HepG2 (cell line): Measurements from ENCODE around the gene MBL2.

Source experiments
- SETDB1 ChIP-seq: sonication (generic); formaldehyde crosslinking; IDR thresholded peaks from 2 replicates; pipeline ENCODE4 v1.5.1; 2020; ENCODE audit warnings: missing genetic modification reagents, mild to moderate bottlenecking, borderline replicate concordance
- TF ChIP-seq, protein P1 (sequence below), 2 experiments: sonication (generic) in 1 of 2; formaldehyde crosslinking in 1 of 2; IDR thresholded peaks; 2 replicates each; pipeline versions ENCODE4 v1.5.1 to v1.6.1; 2011 to 2020; ENCODE audit warnings: borderline replicate concordance in 1 of 2, low read depth in 1 of 2, low read length in 1 of 2, mild to moderate bottlenecking in 1 of 2, missing genetic modification reagents in 1 of 2, moderate library complexity in 1 of 2

- TF ChIP-seq, protein P1, sequence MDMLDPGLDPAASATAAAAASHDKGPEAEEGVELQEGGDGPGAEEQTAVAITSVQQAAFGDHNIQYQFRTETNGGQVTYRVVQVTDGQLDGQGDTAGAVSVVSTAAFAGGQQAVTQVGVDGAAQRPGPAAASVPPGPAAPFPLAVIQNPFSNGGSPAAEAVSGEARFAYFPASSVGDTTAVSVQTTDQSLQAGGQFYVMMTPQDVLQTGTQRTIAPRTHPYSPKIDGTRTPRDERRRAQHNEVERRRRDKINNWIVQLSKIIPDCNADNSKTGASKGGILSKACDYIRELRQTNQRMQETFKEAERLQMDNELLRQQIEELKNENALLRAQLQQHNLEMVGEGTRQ (IDR thresholded peaks at IDR 0.05; ENCODE audit: low read depth, low read length): no peak
- TF ChIP-seq, protein P1 (CRISPR knock-in tag; IDR thresholded peaks at IDR 0.05; ENCODE audit: borderline replicate concordance): no peak
- no peak for TF ChIP-seq SETDB1 (CRISPR knock-in tag)
These were observed 33.0 kb downstream of the MBL2 start for GRCh38 chr10:52739380-52740154.
